ENCODE data around the gene TMEM175. TPM values are rescaled to one million over a fixed set of nuclear protein-coding genes. Genes with fewer than 3 reads are reported as not detected.

Gene TMEM175
- total and polyA plus RNA-seq, 9 of the 15 experiments (the other 6 are each of a cell fraction or from before 2014, with no cell fraction given) = 0.13 to 30.9 (median 9.4) TPM

- TF ChIP-seq MGA (IDR thresholded peaks at IDR 0.05) (peak; percentile 48; the same call in 1 of the 2 replicates), NBN (IDR thresholded peaks at IDR 0.05; ENCODE audit: low read depth) (0 out of 2 replicates have a peak, but pooled peaks have one; percentile 42), AFF1 (IDR thresholded peaks at IDR 0.05; ENCODE audit: low read depth in 1 of 2, partially characterized antibody in 2 of 2) (peak in 1 of 2 experiments; percentile 28), HDAC2 (IDR thresholded peaks at IDR 0.05) (peak; percentile 43; the same call in 1 of the 2 replicates), ZNF551 (CRISPR knock-in tag; IDR thresholded peaks at IDR 0.05) (no peak), FOXM1 (IDR thresholded peaks at IDR 0.05; ENCODE audit: low read depth) (0 out of 2 replicates have a peak, but pooled peaks have one; percentile 16), FOXM1 (CRISPR knock-in tag; IDR thresholded peaks at IDR 0.05; ENCODE audit: low read depth) (no peak), ZC3H4 (CRISPR knock-in tag; IDR thresholded peaks at IDR 0.05; ENCODE audit: borderline replicate concordance) (no peak), CTBP1 (IDR thresholded peaks at IDR 0.05; ENCODE audit: borderline replicate concordance) (no peak), HDAC1 (IDR thresholded peaks at IDR 0.05) (peak in 1 of 2 experiments; percentile 72; a peak in 2 of 4 replicates), NR2C1 (IDR thresholded peaks at IDR 0.05) (peak; percentile 5; the same call in 1 of the 2 replicates), NR2C1 (tag; IDR thresholded peaks at IDR 0.05) (no peak), YY1 (IDR thresholded peaks at IDR 0.05; ENCODE audit: borderline replicate concordance in 1 of 3, control insufficient read depth in 1 of 3, extremely low read depth in 1 of 3, insufficient read depth in 3 of 3, insufficient read length in 1 of 3, insufficient replicate concordance in 2 of 3, low read depth in 1 of 3, low read length in 2 of 3) (peak in 1 of 3 experiments; percentile 13)
Observed at GRCh38 chr4:986428-986878, 54.2 kb downstream of the TMEM175 start (continued).

All from K562 (cell line).